Measurements from ENCODE around the gene CUL4A. TPM values are rescaled to one million over a fixed set of nuclear protein-coding genes. Genes with fewer than 3 reads are reported as not detected.

Gene CUL4A
- total and polyA plus RNA-seq, 10 donors, result 24.4 to 99.3 (median 63.9) TPM

GRCh38 chr13:113178070-113178895 is 31.1 kb upstream of the CUL4A start:
- TF ChIP-seq POLR2AphosphoS5 (IDR thresholded peaks at IDR 0.05) (no peak), POLR2A (IDR thresholded peaks at IDR 0.05) (no peak), CTCF (IDR thresholded peaks at IDR 0.05 in 8 of 11, conservative IDR thresholded peaks at IDR 0.05 in 3 of 11) (no peak)
- Histone ChIP-seq H3K9me3 (no peaks in the 10 kb centered on the region), H3K36me3 (peaks cover 5 to 94% (median 74%) of the 10 kb centered on the region in 6 donors), H3K4me1 (peaks cover 0 to 40% (median 21%) of the 10 kb centered on the region in 6 donors), H3K27ac (peak overlapping the region in 1 of 8 donors; percentile 41), H3K4me3 (no peak overlapping the region), H3K27me3 (replicated peaks in 1 of 7) (no peaks in the 10 kb centered on the region)
- 91 to 95% (median 93%) methylated on average over 25 of the region's 25 CpGs for WGBS, 5 donors
- DNase-seq, result no peak
- intact Hi-C loops (cut with DNase I; ENCODE audit: low total_unique reads), result no loop called here

DNA sequence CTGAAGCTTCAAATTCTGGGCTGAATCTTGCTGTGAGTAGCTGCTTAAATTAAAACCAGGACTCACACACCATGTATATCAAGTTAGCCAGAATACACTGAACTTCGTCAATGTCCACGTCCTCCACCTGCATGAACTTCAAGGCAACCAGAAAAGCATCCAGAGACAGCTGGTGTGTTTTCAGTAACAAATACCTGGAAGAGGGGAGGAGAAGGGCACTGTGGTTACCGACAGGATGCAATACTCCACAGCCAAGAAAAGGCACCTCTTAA is 30.6 kb upstream of the CUL4A start:
- H3K27ac ChIP-seq, result peak overlapping the region in 2 of 8 donors; percentile 41 to 47
- intact Hi-C loops (cut with DNase I; ENCODE audit: low total_unique reads), result no loop called here
- H3K4me1 ChIP-seq, result peaks cover 0 to 42% (median 21%) of the 10 kb centered on the region in 6 donors
- no peaks in the 10 kb centered on the region for H3K27me3 ChIP-seq (replicated peaks in 1 of 7)
- WGBS, 5 donors, result 78 to 87% (median 84%) methylated on average over 3 of the region's 3 CpGs
- no peak for DNase-seq
- H3K4me3 ChIP-seq, result no peak overlapping the region
- TF ChIP-seq POLR2AphosphoS5 (IDR thresholded peaks at IDR 0.05) (no peak), POLR2A (IDR thresholded peaks at IDR 0.05) (no peak), CTCF (IDR thresholded peaks at IDR 0.05 in 8 of 11, conservative IDR thresholded peaks at IDR 0.05 in 3 of 11) (no peak)
- peaks cover 5 to 100% (median 79%) of the 10 kb centered on the region in 6 donors for H3K36me3 ChIP-seq
- no peaks in the 10 kb centered on the region for H3K9me3 ChIP-seq

- TF ChIP-seq POLR2AphosphoS5 (IDR thresholded peaks at IDR 0.05) (peak; percentile 19 to 55 (median 50)), POLR2A (IDR thresholded peaks at IDR 0.05) (no peak)
- Histone ChIP-seq H3K36me3 (peaks cover 5 to 100% (median 83%) of the 10 kb centered on the region in 6 donors), H3K4me3 (no peak overlapping the region), H3K27ac (peak overlapping the region in 5 of 8 donors; percentile 4 to 51 (median 41)), H3K9me3 (no peaks in the 10 kb centered on the region), H3K4me1 (peaks cover 0 to 50% (median 25%) of the 10 kb centered on the region in 6 donors), H3K27me3 (replicated peaks in 1 of 7) (no peaks in the 10 kb centered on the region)
- WGBS, 5 donors, result 75 to 86% (median 84%) methylated on average over 24 to 28 of the region's 28 CpGs
- intact Hi-C loops (cut with DNase I; ENCODE audit: low total_unique reads), result no loop called here
- no peak for DNase-seq
These were observed 29.8 kb upstream of the CUL4A start for GRCh38 chr13:113179374-113180230.

- no peak for DNase-seq
- TF ChIP-seq CTCF (IDR thresholded peaks at IDR 0.05 in 8 of 11, conservative IDR thresholded peaks at IDR 0.05 in 3 of 11) (no peak), POLR2A (IDR thresholded peaks at IDR 0.05) (no peak), POLR2AphosphoS5 (IDR thresholded peaks at IDR 0.05) (no peak)
- H3K27ac ChIP-seq, result no peak overlapping the region
- H3K36me3 ChIP-seq, result peaks cover 5 to 100% (median 68%) of the 10 kb centered on the region in 6 donors
- no peak overlapping the region for H3K4me3 ChIP-seq
- no peaks in the 10 kb centered on the region for H3K27me3 ChIP-seq (replicated peaks in 1 of 7)
- H3K4me1 ChIP-seq, result peaks cover 0 to 61% (median 30%) of the 10 kb centered on the region in 6 donors
- intact Hi-C loops (cut with DNase I; ENCODE audit: low total_unique reads), result no loop called here
- no peaks in the 10 kb centered on the region for H3K9me3 ChIP-seq
- 82 to 95% (median 85%) methylated on average over 4 of the region's 4 CpGs for WGBS, 5 donors
These were observed 27.4 kb upstream of the CUL4A start for GRCh38 chr13:113182046-113182445.
